PC-9 (cell line): ENCODE data around the gene HOXC10. TPM values are rescaled to one million over a fixed set of nuclear protein-coding genes. Genes with fewer than 3 reads are reported as not detected.

Source experiments
- BruUV-seq: library from RNA; stranded (reverse); fragments of 400-500 nt; replicated peaks from 2 replicates; lab custom pipeline; 2021; lab: Mats Ljungman, UMichigan
- CTCF ChIA-PET: fragments of 300-600 bp; sonication (Branson Sonifier 250); formaldehyde crosslinking; loops from one replicate; lab custom pipeline; 2022; ENCODE audit warnings: antibody characterized with exemption; lab: Charles Lee
- POLR2A ChIA-PET: fragments of 300-600 bp; sonication (Branson Sonifier 250); formaldehyde crosslinking; loops from one replicate; lab custom pipeline; 2022; ENCODE audit warnings: antibody characterized with exemption; ENCODE audit not compliant: unreplicated experiment; lab: Charles Lee
- DNase-seq, 2 experiments: peaks; one replicate each; pipeline versions ENCODE4 v3.0.0 to v3.0.0-alpha.2; 2015 to 2022; ENCODE audit warnings: mixed read lengths in 1 of 2
- H2AFZ ChIP-seq: fragments of 200-600 bp; sonication (generic); 2 replicates; pipeline ENCODE4 v1.8.1; 2017; ENCODE audit warnings: antibody characterized with exemption
- H3F3A ChIP-seq: fragments of 200-600 bp; sonication (generic); 2 replicates; pipeline ENCODE4 v1.8.1; 2017; ENCODE audit warnings: antibody characterized with exemption, mild to moderate bottlenecking, low read depth; ENCODE audit not compliant: insufficient read depth
- H3K27ac ChIP-seq: fragments of 200-600 bp; sonication (generic); 2 replicates; pipeline ENCODE4 v1.6.1; 2016; ENCODE audit warnings: mixed run types
- H3K27me3 ChIP-seq: fragments of 200-600 bp; sonication (generic); 2 replicates; pipeline ENCODE4 v1.6.1; 2016; ENCODE audit warnings: low read depth, mixed run types; ENCODE audit not compliant: insufficient read depth
- H3K36me3 ChIP-seq: fragments of 200-600 bp; sonication (generic); 2 replicates; pipeline ENCODE4 v1.6.1; 2016; ENCODE audit warnings: low read depth, mixed run types
- H3K4me1 ChIP-seq: fragments of 200-600 bp; sonication (generic); replicated peaks from 2 replicates; pipeline ENCODE4 v1.6.1; 2016; ENCODE audit warnings: mixed run types; ENCODE audit not compliant: insufficient read depth
- H3K4me2 ChIP-seq: fragments of 200-600 bp; sonication (generic); 2 replicates; pipeline ENCODE4 v1.6.1; 2017; ENCODE audit warnings: mixed run types
- H3K4me3 ChIP-seq: fragments of 200-600 bp; sonication (generic); 2 replicates; pipeline ENCODE4 v1.6.1; 2016; ENCODE audit warnings: mixed run types
- H3K79me2 ChIP-seq: fragments of 200-600 bp; sonication (generic); 2 replicates; pipeline ENCODE4 v1.6.1; 2017; ENCODE audit warnings: low read depth, mixed run types
- H3K9me2 ChIP-seq: fragments of 200-600 bp; sonication (generic); 2 replicates; pipeline ENCODE4 v1.8.1; 2017; ENCODE audit warnings: mild to moderate bottlenecking; ENCODE audit not compliant: insufficient read depth
- H3K9me3 ChIP-seq: fragments of 200-600 bp; sonication (generic); 2 replicates; pipeline ENCODE4 v1.8.1; 2016; ENCODE audit warnings: low read depth; ENCODE audit not compliant: insufficient read depth
- H4K20me1 ChIP-seq: fragments of 200-600 bp; sonication (generic); 2 replicates; pipeline ENCODE4 v1.8.1; 2017; ENCODE audit not compliant: insufficient read depth
- CTCF ChIP-seq: fragments of 200-600 bp; sonication (generic); conservative IDR thresholded peaks from 2 replicates; pipeline ENCODE4 v1.6.1; 2017; ENCODE audit warnings: mixed run types, antibody characterized with exemption, mild to moderate bottlenecking, moderate library complexity
- EZH2 ChIP-seq: fragments of 200-600 bp; sonication (generic); IDR thresholded peaks from 2 replicates; pipeline ENCODE4 v1.8.0; 2017; ENCODE audit warnings: antibody characterized with exemption, low read depth
- intact Hi-C: fragments of 100-400 bp; cut with micrococcal nuclease; formaldehyde crosslinking; loops from one replicate; pipeline ENCODE4 v1.10.0; 2022; ENCODE audit not compliant: unreplicated experiment
- total RNA-seq: library from RNA; stranded (reverse); gene quantifications from 2 replicates; pipeline ENCODE4 v1.2.3, GENCODE V29; 2021

HOXC10 gene
- total RNA-seq, 1 experiment from 2014 or later, result 1.1 TPM

- no peaks in the 10 kb centered on the region for H3K79me2 ChIP-seq
- peaks cover 15% of the 10 kb centered on the region for H3K4me1 ChIP-seq
- TF ChIP-seq EZH2, result no peak
- no peak for TF ChIP-seq CTCF
- no peaks in the 10 kb centered on the region for H3K9me2 ChIP-seq
- no TSS peak for BruUV-seq
- H2AFZ ChIP-seq, result no peak overlapping the region
- no peaks in the 10 kb centered on the region for H4K20me1 ChIP-seq
- H3K36me3 ChIP-seq, result no peaks in the 10 kb centered on the region
- intact Hi-C loops, result no loop called here
- H3K9me3 ChIP-seq, result no peaks in the 10 kb centered on the region
- ChIA-PET POLR2A (no interaction called here), CTCF (interaction anchor here (0.5 kb wide), 1 partner anchor 152 kb away, joined by 10 read pairs; no protein-coding TSS in a partner anchor)
- peaks cover 14% of the 10 kb centered on the region; the same call in 1 of the 2 replicates for H3F3A ChIP-seq
- no peaks in the 10 kb centered on the region for H3K27me3 ChIP-seq
- H3K4me2 ChIP-seq, result no peak overlapping the region
- H3K4me3 ChIP-seq, result no peak overlapping the region
- DNase-seq, result no peak
- H3K27ac ChIP-seq, result no peak overlapping the region
Measured at GRCh38 chr12:53955036-53955775, 29.7 kb upstream of the HOXC10 start.

- Histone ChIP-seq H3K9me2 (no peaks in the 10 kb centered on the region), H3F3A (peaks cover 14% of the 10 kb centered on the region; the same call in 1 of the 2 replicates), H3K79me2 (no peaks in the 10 kb centered on the region), H3K4me2 (no peak overlapping the region), H3K27me3 (no peaks in the 10 kb centered on the region), H4K20me1 (no peaks in the 10 kb centered on the region), H3K36me3 (no peaks in the 10 kb centered on the region), H3K27ac (no peak overlapping the region), H3K4me3 (no peak overlapping the region), H3K9me3 (no peaks in the 10 kb centered on the region), H3K4me1 (peaks cover 15% of the 10 kb centered on the region), H2AFZ (no peak overlapping the region)
- ChIA-PET CTCF (no interaction called here), POLR2A (no interaction called here)
- no TSS peak for BruUV-seq
- intact Hi-C loops, result no loop called here
- DNase-seq, result no peak
- TF ChIP-seq EZH2, result no peak
- TF ChIP-seq CTCF, result no peak
Measured at GRCh38 chr12:53955776-53956250, 29.1 kb upstream of the HOXC10 start.

GRCh38 chr12:53956251-53956887 is 28.6 kb upstream of the HOXC10 start:
- H3K4me2 ChIP-seq, result no peak overlapping the region
- TF ChIP-seq CTCF (no peak), EZH2 (no peak)
- intact Hi-C loops, result no loop called here
- H2AFZ ChIP-seq, result no peak overlapping the region
- no peaks in the 10 kb centered on the region for H3K9me3 ChIP-seq
- ChIA-PET CTCF (no interaction called here), POLR2A (no interaction called here)
- peaks cover 15% of the 10 kb centered on the region for H3K4me1 ChIP-seq
- H3K36me3 ChIP-seq, result no peaks in the 10 kb centered on the region
- no peak overlapping the region for H3K27ac ChIP-seq
- DNase-seq, result no peak
- H3K79me2 ChIP-seq, result no peaks in the 10 kb centered on the region
- peaks cover 14% of the 10 kb centered on the region; the same call in 1 of the 2 replicates for H3F3A ChIP-seq
- no peaks in the 10 kb centered on the region for H4K20me1 ChIP-seq
- H3K27me3 ChIP-seq, result no peaks in the 10 kb centered on the region
- BruUV-seq, result no TSS peak
- H3K4me3 ChIP-seq, result no peak overlapping the region
- no peaks in the 10 kb centered on the region for H3K9me2 ChIP-seq
